ENCODE measurements around the gene MRGPRE. TPM values are rescaled to one million over a fixed set of nuclear protein-coding genes. Genes with fewer than 3 reads are reported as not detected.

The MRGPRE gene
- total RNA-seq, 6 experiments from 2014 or later: not detected

DNA sequence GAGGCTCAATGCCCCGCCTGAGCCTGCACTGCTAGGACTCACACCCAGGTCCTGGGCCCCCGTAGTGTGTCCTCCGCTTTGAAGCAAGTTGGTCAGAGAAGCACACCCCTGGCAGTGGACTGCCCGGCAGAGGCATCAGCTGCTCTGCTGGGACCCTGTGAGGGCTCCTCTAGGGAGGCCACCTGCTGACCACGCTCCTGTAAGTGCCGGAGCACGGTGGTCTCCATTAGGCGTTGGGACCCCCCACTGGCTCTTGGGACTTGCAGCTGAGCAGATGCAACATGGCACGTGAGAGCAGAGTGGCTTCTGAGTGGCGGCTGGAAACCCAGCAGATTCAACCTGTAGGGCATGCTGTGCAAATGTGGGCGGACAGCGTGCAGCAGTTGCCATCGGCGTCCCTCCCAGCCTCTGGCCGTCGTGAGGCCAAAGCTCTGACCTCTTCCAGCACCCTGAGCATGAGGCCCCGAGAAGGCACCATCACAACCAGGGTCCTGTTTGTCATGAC, 30.5 kb downstream of the MRGPRE start:
- intact Hi-C loops (cut with DNase I): no loop called here
- Histone ChIP-seq H3K4me1 (no peaks in the 10 kb centered on the region), H3K4me3 (no peak overlapping the region), H3K36me3 (no peaks in the 10 kb centered on the region), H3K27me3 (no peaks in the 10 kb centered on the region), H3K27ac (no peak overlapping the region), H3K9me3 (no peaks in the 10 kb centered on the region)
- DNase-seq (no peak), ATAC-seq (no peak)
- WGBS (ENCODE audit: insufficient coverage, low coverage, low lambda C conversion rate, missing lambda C conversion rate): no CpG with 5 or more reads among the region's 17 CpGs
- TF ChIP-seq, protein P1, sequence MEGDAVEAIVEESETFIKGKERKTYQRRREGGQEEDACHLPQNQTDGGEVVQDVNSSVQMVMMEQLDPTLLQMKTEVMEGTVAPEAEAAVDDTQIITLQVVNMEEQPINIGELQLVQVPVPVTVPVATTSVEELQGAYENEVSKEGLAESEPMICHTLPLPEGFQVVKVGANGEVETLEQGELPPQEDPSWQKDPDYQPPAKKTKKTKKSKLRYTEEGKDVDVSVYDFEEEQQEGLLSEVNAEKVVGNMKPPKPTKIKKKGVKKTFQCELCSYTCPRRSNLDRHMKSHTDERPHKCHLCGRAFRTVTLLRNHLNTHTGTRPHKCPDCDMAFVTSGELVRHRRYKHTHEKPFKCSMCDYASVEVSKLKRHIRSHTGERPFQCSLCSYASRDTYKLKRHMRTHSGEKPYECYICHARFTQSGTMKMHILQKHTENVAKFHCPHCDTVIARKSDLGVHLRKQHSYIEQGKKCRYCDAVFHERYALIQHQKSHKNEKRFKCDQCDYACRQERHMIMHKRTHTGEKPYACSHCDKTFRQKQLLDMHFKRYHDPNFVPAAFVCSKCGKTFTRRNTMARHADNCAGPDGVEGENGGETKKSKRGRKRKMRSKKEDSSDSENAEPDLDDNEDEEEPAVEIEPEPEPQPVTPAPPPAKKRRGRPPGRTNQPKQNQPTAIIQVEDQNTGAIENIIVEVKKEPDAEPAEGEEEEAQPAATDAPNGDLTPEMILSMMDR (IDR thresholded peaks at IDR 0.05): no peak
- no peak for TF ChIP-seq POLR2A (IDR thresholded peaks at IDR 0.05)

DNA sequence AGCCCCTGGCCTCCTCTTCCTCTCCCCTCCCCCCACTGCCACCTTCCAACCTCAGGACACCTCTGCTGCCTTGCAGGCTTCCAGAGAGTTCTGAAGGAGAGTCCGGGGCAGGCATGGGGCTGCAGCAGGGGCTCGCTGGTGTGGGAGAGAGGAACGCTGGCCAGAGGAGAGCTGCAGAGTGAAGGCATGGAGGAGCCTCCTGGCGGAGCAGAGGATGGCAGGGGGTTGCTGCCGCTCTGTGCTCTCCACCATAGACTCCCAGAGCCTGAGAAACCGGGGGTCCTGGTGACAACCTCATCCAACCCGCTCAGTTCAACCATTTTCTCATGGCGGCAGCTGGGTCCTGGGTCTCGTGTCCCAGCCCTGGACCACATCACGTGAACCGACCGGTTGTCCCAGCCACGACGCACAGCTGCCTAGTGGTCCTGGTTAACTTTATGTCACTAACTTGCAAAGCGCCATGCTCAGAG, 31.1 kb downstream of the MRGPRE start:
- intact Hi-C loops (cut with DNase I): no loop called here

DNA sequence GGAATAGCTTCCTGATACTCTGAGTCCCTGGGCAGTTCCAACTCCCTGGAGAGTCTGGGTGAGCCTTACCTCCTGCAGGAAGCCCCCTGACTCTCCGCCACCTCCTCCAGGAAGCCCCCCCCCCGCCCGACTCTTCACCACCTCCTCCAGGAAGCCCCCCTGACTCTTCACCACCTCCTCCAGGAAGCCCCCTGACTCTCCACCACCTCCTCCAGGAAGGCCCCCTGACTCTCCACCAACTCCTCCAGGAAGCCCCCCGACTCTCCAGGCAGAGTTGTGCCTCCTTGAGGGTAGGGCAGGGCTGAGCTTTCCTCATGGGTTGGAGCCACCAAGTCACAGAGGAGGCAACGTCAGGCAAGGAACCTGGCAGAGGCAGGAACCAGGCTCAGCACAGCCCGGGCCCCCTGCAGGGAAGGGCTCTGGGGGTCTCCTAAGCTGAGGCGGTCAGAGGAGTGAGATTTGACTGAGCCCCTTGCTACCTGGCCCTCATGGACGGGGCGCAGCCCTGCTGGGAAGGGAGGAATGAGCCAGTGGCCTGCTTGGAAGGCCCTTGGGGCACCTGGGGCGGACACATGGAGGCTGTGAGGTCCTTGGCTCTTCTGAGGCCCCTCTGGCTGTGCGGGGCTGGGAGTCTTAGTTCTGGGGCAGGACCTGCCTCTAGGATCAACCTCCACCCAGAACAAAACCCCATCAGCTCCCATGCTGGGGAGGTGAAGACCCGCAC, 31.7 kb downstream of the MRGPRE start:
- Histone ChIP-seq H3K9me3 (no peaks in the 10 kb centered on the region), H3K27ac (no peak overlapping the region), H3K4me1 (no peaks in the 10 kb centered on the region), H3K36me3 (no peaks in the 10 kb centered on the region), H3K4me3 (no peak overlapping the region), H3K27me3 (no peaks in the 10 kb centered on the region)
- intact Hi-C loops (cut with DNase I): no loop called here
- TF ChIP-seq, protein P1 (IDR thresholded peaks at IDR 0.05): no peak
- TF ChIP-seq POLR2A (IDR thresholded peaks at IDR 0.05): no peak
- DNase-seq (peak in 1 of 3 donors; percentile 27), ATAC-seq (no peak)
- 36% methylated on average over 5 of the region's 12 CpGs for WGBS (ENCODE audit: insufficient coverage, low coverage, low lambda C conversion rate, missing lambda C conversion rate)

More for the DNA sequence above, 31.1 kb downstream of the MRGPRE start:
- no peaks in the 10 kb centered on the region for H3K36me3 ChIP-seq
- TF ChIP-seq, protein P1 (IDR thresholded peaks at IDR 0.05): no peak
- no peak for TF ChIP-seq POLR2A (IDR thresholded peaks at IDR 0.05)
- no peaks in the 10 kb centered on the region for H3K9me3 ChIP-seq
- no peaks in the 10 kb centered on the region for H3K27me3 ChIP-seq
- no peaks in the 10 kb centered on the region for H3K4me1 ChIP-seq
- ATAC-seq (no peak), DNase-seq (peak in 1 of 3 donors; percentile 31)
- H3K4me3 ChIP-seq: no peak overlapping the region
- H3K27ac ChIP-seq: no peak overlapping the region
- 53% methylated on average over 4 of the region's 15 CpGs for WGBS (ENCODE audit: insufficient coverage, low coverage, low lambda C conversion rate, missing lambda C conversion rate)

DNA sequence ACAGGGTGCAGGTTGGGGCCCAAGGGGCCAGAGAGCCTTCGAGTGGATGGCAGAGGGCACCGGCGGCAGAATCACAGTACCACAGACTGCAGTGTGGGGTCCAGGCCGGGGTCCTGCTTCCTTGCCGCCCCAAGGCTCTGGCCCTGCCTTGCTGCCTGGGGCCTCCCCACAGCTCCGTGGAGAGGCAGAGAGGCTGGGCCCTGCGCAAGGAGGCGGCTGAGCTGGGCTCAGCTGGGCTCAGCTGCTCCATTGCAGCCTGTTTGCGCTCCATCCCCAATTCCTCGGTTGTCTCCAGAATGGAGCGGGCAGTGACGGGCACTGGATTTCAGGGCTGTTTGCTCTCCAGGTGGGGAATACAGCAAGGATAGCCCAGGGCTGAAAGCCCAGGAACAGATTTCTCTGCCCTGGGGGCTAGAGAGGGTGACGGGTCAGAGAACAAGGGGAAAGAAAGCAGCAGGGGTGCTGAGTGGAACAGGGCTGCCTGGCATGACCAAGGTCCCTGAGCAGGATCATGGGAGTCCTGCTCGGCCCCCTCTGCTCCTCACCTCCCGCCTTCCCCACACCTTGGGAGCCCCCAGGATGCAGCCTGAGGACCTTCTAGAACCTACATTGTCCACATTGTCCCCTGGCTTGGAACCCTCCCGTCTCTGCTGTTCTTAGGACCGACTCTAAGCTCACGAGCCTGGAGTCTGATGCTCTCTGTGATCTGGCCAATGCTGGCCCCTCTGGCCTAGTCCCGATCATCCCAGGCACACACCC, 32.5 kb downstream of the MRGPRE start:
- Histone ChIP-seq H3K9me3 (no peaks in the 10 kb centered on the region), H3K27ac (no peak overlapping the region), H3K4me1 (no peaks in the 10 kb centered on the region), H3K36me3 (no peaks in the 10 kb centered on the region), H3K4me3 (no peak overlapping the region), H3K27me3 (no peaks in the 10 kb centered on the region)
- ATAC-seq (peak in 1 of 4 donors; percentile 14), DNase-seq (peak in 1 of 3 donors; percentile 29)
- WGBS (ENCODE audit: insufficient coverage, low coverage, low lambda C conversion rate, missing lambda C conversion rate): 62% methylated on average over 6 of the region's 19 CpGs
- intact Hi-C loops (cut with DNase I): no loop called here
- TF ChIP-seq POLR2A (IDR thresholded peaks at IDR 0.05): no peak
- TF ChIP-seq, protein P1 (IDR thresholded peaks at IDR 0.05): no peak

Data from right lobe of liver (tissue), 6 donors.